ENCODE results near the gene LRIG1. TPM values are rescaled to one million over a fixed set of nuclear protein-coding genes. Genes with fewer than 3 reads are reported as not detected.

The LRIG1 gene
- total RNA-seq, 6 experiments from 2014 or later = 15.8 to 23.2 (median 17.8) TPM

DNA sequence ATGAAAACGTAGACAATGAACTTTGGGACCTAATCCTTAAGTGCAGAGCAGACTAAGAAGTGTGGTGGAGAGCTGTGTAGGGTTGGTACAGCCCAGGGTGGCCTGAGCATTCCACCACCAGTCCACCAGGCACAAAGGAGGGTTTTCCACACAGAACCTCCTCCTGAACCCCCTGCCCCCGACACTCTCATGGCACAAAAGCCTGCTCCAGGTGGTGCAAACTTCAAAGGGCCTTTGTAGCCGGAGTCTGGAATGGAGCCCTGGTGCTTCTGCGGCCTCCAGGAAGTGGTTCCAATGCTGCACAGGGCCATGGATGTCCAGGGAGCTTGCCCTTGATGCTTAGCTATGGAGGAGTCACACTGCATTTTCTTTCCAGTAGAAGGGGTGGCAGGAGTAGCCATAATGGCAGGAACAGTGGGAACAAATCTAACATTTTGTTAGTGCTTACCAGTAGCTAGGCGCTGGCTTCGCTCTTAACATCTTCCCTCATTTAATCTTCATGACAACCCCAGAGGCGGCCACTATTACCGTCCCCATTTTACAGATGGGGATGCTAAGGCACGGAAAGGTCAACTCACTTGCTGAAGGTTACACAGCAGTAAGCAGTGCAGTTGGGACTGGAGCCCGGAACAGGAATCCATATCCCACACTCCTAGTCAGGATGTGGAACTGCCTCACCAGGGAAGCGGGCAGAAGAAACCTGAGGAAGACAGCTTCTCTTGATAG, 68.6 kb downstream of the LRIG1 start:
- no peak overlapping the region for H3K4me3 ChIP-seq
- no peak overlapping the region for H3K27ac ChIP-seq
- H3K4me1 ChIP-seq = peaks cover 0 to 17% (median 9%) of the 10 kb centered on the region in 4 donors
- TF ChIP-seq, protein P1, sequence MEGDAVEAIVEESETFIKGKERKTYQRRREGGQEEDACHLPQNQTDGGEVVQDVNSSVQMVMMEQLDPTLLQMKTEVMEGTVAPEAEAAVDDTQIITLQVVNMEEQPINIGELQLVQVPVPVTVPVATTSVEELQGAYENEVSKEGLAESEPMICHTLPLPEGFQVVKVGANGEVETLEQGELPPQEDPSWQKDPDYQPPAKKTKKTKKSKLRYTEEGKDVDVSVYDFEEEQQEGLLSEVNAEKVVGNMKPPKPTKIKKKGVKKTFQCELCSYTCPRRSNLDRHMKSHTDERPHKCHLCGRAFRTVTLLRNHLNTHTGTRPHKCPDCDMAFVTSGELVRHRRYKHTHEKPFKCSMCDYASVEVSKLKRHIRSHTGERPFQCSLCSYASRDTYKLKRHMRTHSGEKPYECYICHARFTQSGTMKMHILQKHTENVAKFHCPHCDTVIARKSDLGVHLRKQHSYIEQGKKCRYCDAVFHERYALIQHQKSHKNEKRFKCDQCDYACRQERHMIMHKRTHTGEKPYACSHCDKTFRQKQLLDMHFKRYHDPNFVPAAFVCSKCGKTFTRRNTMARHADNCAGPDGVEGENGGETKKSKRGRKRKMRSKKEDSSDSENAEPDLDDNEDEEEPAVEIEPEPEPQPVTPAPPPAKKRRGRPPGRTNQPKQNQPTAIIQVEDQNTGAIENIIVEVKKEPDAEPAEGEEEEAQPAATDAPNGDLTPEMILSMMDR (IDR thresholded peaks at IDR 0.05) = no peak
- no peak for TF ChIP-seq POLR2A (IDR thresholded peaks at IDR 0.05)
- no peak for DNase-seq
- no peak for ATAC-seq
- no peaks in the 10 kb centered on the region for H3K9me3 ChIP-seq
- no peaks in the 10 kb centered on the region for H3K27me3 ChIP-seq
- H3K36me3 ChIP-seq = no peaks in the 10 kb centered on the region
- WGBS (ENCODE audit: insufficient coverage, low coverage, low lambda C conversion rate, missing lambda C conversion rate) = 76% methylated on average over 4 of the region's 11 CpGs
- intact Hi-C loops (cut with DNase I) = no loop called here

DNA sequence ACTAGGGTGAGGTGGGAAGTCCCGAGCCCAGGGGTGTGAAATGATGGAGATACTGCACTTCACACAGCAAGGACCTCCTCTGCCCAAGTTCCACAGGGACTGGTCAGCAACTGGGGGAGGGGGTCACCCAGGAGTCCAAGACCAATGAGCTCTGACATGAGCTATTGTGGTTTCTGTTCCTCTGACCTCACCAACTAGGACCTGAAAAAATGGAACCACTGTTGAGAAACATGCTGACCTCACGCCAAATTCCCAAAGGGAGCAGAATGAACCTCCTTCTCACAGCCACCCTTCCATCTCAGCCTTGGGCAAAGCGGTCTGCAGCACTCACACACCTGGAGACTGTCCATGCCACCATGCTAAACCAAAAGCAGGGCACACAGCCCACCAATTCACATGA, 69.3 kb downstream of the LRIG1 start:
- Histone ChIP-seq H3K9me3 (no peaks in the 10 kb centered on the region), H3K27ac (no peak overlapping the region), H3K27me3 (no peaks in the 10 kb centered on the region), H3K36me3 (no peaks in the 10 kb centered on the region), H3K4me1 (peaks cover 0 to 17% (median 9%) of the 10 kb centered on the region in 4 donors), H3K4me3 (no peak overlapping the region)
- WGBS (ENCODE audit: insufficient coverage, low coverage, low lambda C conversion rate, missing lambda C conversion rate) = 100% methylated on average over 2 of the region's 3 CpGs
- intact Hi-C loops (cut with DNase I) = no loop called here
- ATAC-seq (no peak), DNase-seq (no peak)
- no peak for TF ChIP-seq POLR2A (IDR thresholded peaks at IDR 0.05)
- TF ChIP-seq, protein P1 (IDR thresholded peaks at IDR 0.05) = no peak

DNA sequence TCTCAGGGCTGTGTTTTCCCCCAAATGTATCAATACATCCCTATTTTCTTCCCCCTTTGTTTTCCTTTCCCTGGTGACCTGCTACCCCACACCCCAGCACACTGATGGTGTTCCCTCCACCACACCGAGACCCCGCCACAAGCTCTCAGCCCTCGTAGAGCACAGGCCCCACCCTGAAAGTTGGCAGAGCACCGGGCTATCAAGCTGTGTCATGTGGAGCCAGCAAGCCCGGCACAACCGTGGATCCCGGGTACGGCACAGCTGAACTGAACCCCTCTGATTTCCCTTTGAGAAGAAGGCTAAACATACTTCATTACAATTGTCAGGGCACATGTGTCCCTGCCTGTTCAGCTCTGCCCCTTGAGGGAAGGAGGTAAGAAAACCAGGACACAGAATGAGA, 69.9 kb downstream of the LRIG1 start:
- ATAC-seq = no peak
- no peak for TF ChIP-seq POLR2A (IDR thresholded peaks at IDR 0.05)
- TF ChIP-seq, protein P1 (IDR thresholded peaks at IDR 0.05) = no peak
- intact Hi-C loops (cut with DNase I) = no loop called here
- WGBS (ENCODE audit: insufficient coverage, low coverage, low lambda C conversion rate, missing lambda C conversion rate) = 100% methylated on average over 4 of the region's 8 CpGs
- peaks cover 0 to 17% (median 9%) of the 10 kb centered on the region in 4 donors for H3K4me1 ChIP-seq
- no peaks in the 10 kb centered on the region for H3K36me3 ChIP-seq
- no peak overlapping the region for H3K4me3 ChIP-seq
- H3K27ac ChIP-seq = no peak overlapping the region
- no peak for DNase-seq
- no peaks in the 10 kb centered on the region for H3K9me3 ChIP-seq
- H3K27me3 ChIP-seq = no peaks in the 10 kb centered on the region

DNA sequence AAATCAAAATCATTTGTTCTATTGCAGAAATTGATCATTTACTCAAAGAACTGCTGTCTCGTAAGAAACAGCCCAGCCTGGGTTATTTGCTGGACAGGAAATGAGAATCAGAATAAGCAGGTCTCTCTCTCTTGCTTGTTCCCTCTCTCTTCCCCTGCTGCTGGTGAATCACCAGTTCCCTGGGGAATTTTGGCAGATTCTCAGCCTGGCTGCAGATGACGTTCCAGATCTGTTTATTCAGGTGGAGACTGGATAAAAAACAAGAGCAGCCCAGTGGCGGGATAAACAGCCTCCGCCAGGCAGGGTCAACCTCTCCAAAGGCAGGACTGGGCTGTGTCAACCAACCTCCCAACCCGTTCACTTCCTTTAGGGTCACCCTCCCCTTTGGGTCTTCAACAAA, 72.1 kb downstream of the LRIG1 start:
- intact Hi-C loops (cut with DNase I) = no loop called here
- Histone ChIP-seq H3K4me1 (peaks cover 0 to 30% (median 8%) of the 10 kb centered on the region in 4 donors), H3K36me3 (no peaks in the 10 kb centered on the region), H3K4me3 (no peak overlapping the region), H3K9me3 (no peaks in the 10 kb centered on the region), H3K27me3 (no peaks in the 10 kb centered on the region), H3K27ac (peak overlapping the region; percentile 36 to 81 (median 63))
- DNase-seq (peak; percentile 79 to 92 (median 88)), ATAC-seq (peak; percentile 85 to 92 (median 91))
- TF ChIP-seq, protein P1 (IDR thresholded peaks at IDR 0.05) = no peak
- TF ChIP-seq POLR2A (IDR thresholded peaks at IDR 0.05) = peak; percentile 21
- 18% methylated on average over 3 of the region's 5 CpGs for WGBS (ENCODE audit: insufficient coverage, low coverage, low lambda C conversion rate, missing lambda C conversion rate)
